ENCODE data around the gene NCKAP5L.

NCKAP5L gene, protein sequence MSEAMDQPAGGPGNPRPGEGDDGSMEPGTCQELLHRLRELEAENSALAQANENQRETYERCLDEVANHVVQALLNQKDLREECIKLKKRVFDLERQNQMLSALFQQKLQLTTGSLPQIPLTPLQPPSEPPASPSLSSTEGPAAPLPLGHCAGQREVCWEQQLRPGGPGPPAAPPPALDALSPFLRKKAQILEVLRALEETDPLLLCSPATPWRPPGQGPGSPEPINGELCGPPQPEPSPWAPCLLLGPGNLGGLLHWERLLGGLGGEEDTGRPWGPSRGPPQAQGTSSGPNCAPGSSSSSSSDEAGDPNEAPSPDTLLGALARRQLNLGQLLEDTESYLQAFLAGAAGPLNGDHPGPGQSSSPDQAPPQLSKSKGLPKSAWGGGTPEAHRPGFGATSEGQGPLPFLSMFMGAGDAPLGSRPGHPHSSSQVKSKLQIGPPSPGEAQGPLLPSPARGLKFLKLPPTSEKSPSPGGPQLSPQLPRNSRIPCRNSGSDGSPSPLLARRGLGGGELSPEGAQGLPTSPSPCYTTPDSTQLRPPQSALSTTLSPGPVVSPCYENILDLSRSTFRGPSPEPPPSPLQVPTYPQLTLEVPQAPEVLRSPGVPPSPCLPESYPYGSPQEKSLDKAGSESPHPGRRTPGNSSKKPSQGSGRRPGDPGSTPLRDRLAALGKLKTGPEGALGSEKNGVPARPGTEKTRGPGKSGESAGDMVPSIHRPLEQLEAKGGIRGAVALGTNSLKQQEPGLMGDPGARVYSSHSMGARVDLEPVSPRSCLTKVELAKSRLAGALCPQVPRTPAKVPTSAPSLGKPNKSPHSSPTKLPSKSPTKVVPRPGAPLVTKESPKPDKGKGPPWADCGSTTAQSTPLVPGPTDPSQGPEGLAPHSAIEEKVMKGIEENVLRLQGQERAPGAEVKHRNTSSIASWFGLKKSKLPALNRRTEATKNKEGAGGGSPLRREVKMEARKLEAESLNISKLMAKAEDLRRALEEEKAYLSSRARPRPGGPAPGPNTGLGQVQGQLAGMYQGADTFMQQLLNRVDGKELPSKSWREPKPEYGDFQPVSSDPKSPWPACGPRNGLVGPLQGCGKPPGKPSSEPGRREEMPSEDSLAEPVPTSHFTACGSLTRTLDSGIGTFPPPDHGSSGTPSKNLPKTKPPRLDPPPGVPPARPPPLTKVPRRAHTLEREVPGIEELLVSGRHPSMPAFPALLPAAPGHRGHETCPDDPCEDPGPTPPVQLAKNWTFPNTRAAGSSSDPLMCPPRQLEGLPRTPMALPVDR (N-terminal part only)

DNA sequence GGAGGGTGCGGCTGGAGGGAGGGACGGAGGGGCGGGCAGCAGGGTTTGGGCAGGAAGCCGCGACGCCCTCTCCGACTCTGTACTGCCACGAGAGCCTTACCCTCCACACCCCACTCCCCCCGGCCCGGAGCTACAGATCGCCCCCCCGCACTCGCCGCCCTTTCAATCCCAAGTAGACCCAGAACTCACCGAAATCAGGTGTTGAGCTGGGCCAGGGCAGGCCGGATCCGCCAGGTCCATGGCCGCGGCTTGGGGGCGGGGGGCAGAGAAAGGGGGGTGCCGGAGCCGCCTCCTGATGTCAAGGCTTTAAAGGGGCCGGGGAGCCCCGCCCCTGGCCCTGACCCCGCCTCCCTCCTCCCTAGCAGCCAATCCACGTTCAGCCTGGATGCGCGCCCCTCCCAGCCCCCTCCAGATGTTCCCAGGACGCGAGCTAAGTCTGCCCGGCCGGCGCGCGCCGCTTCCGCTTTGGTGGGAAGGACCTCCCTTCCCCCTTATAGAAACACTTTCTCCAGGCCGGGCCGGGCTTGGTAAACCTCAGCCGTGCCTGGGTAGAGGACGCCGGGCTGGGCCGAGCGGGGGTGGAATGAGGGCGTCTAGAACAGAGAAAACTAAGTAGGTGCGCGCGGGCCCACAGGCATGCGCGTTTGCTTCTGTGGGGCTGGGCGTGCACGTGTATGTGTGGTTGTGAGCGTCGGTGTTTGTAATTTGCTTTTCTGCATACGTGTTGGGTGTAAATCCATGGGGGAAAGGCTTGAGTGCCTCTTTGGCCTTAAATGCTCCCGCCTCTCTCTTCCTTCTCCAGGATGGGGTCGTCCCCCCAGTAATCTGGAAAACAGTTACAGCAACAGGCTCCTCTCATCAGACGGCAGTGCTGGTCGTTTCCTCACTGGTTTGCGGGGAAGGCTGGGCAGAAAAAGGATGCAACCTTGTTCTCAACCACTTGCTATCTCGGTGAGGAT, at the start of gene NCKAP5L:
Gene NCKAP5L (minus strand): TSS at position 281 of the 959 bp plus-strand sequence. CDS start 24,369 bp downstream, outside the sequence.
- peak; percentile 99 for DNase-seq

DNA sequence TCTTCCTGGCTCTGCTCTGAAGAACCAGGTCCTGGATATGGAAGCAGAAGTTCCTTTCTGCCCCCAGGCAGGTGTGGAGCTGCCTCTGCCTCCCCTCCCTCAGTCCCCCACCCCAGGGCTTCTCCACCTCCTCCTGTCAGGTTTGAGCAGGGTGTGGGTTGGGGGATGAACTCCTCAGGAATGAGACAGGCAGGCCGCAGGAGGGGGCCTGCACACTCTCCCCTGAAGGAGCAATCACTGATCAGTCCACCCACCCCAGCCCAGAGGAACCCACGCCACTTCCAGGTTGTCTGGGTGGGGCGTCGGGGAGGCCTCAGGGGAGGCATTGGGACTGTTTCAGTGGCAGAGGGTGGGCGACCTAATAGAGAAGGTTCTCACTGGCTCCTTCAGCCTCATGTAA, 48.9 kb upstream of the NCKAP5L start:
- no peak for DNase-seq

DNA sequence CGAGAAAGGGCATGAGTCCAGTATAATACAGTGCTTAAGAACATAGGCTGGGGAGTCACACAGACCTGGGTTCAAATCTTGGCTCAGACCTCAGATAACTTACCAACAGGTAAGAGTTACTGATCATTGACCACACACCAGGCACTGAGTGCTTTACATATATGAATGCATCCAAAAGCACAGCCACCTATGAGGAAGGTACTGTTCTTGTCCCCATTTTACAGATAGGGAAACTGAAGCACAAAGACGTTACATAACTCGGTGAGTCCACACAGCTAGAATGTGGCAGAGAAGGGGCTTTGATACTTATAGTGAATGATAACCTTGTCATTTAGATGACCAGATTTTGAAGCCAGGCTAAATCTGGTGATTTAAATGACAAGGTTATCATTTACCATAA, 47.9 kb upstream of the NCKAP5L start:
- peak; percentile 22 for DNase-seq

GRCh38 chr12:49875115-49875720, 47.0 kb upstream of the NCKAP5L start:
- DNase-seq = peak; percentile 7

DNA sequence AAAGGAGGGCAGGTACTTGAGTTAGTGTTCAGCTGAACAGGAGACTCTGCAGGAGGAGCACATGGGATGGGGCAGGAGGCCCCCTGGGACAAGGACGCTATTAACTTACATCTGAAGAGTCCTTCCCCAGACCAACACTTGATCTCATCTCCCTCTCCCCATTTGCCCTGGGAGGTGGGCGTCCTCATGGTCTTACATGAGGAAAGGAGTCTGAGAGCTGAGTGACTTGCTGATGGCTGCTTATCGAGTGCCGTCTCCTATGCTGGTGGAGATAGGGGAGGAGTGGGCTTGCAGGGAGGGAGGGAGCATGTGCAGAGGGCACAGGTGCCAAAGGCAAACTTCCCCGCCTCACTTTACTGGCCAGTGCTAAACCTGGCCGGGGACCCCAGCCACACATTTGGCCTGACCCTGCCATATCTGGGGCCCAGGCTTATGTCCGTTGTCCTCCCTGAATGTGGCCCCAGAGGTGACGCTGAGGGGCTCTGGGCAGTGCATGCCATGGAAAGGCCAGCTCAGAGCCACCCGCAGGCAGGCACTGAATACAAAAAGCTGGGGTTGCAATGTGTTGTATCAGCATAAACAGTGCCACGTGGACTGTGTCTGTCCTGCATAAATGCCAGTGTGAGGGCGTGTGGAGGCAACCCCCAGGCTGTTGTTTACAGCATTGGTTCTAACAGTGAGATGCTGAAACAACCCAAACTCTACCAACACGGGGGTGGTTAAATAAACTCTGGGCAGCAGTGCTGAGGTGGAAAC, 46.1 kb upstream of the NCKAP5L start:
- peak; percentile 42 for DNase-seq

GRCh38 chr12:49873361-49873934, 45.2 kb upstream of the NCKAP5L start:
- peak; percentile 41 for DNase-seq

GRCh38 chr12:49872781-49873181, 44.6 kb upstream of the NCKAP5L start:
- no peak for DNase-seq

DNA sequence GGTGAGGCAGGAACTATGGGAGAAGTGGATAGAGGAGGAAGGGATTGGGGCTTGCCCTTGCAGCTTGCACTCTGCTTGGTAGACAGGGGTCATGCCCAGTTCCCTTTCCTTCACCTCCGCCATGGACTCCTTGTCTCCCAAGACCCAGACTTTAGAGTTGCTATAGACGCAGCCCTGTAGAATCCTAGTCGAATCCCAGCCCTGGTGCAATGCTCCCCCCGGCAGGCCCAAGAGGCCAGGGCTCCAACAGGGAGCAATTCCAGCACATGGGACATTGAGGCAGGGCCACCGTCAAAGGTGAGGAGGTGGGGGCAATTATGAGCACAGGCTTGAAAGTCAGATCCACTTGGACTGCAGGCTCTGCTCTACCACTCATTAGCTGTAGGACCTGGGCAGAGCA, 44.2 kb upstream of the NCKAP5L start:
- peak; percentile 7 for DNase-seq

DNA sequence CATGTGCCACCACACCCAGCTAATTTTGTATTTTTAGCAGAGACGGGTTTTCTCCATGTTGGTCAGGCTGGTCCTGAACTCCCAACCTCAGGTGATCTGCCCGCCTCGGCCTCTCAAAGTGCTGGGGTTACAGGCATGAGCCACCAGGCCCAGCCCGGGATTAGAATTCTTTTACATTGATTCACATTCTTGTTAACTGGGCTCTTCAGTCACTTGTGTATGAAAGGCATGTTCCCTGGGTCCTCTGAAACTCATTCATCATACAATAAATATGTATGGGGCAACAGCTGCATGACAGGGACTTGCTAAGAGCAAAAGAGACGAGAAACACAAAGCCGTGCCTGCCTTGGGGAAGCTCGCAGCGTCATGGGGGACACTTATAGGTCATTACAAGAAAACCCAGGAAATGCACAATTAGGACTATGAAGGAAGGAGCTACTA, 43.6 kb upstream of the NCKAP5L start:
- peak; percentile 13 for DNase-seq

DNA sequence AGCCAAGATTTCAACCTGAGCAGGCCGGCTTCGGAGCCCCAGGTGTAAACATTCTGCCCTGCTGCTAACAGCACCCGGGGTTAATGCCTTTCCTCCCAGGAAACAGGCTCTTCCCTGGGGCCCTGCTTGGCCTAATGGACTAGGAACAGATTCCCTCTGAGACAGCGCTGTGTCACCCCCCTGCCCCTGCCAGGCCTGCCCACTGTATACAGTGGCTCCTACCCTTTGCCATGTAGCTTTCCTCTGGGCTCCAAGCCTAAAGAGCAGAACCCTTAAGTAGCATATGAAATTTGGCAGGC, 43.0 kb upstream of the NCKAP5L start:
- DNase-seq = peak; percentile 26

DNA sequence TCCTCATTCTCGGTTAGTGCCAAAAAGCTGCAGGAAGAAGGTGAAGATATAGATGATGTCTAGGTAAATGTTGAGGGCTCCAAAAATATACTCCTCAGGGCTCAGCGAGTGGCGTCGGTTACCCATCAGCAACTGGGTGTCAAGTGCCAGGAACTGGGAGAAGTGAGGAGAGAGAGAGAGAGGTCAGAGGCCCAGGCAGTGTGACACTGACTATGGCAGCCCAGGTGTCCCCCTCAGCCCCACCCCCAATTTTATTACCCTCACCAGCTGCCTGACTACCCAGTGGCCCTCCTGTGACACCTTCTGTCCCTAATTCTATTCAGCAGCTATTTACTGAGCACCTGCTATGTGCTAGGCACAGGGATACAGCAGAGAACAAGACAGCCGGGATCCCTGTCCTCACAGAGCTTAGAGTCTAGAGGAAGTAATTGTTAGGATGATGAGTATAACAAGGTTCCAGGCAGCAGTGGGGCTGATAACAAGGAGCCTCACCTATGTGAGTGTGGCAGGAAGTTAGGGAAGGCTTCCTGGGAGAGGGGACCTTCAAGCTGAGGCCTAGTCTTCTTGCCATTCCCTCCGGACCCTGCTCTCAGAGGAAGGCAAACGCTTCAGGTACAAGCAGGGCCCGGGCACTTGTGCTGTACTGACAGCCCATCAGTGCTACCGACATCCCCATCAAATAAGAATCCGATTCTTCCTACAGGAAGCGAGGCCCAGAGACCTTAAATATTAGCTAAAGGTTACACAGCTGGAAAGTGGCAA, 42.5 kb upstream of the NCKAP5L start:
- DNase-seq = peak; percentile 21

- DNase-seq = peak; percentile 43
Measured at GRCh38 chr12:49869816-49870500, 41.7 kb upstream of the NCKAP5L start.

DNA sequence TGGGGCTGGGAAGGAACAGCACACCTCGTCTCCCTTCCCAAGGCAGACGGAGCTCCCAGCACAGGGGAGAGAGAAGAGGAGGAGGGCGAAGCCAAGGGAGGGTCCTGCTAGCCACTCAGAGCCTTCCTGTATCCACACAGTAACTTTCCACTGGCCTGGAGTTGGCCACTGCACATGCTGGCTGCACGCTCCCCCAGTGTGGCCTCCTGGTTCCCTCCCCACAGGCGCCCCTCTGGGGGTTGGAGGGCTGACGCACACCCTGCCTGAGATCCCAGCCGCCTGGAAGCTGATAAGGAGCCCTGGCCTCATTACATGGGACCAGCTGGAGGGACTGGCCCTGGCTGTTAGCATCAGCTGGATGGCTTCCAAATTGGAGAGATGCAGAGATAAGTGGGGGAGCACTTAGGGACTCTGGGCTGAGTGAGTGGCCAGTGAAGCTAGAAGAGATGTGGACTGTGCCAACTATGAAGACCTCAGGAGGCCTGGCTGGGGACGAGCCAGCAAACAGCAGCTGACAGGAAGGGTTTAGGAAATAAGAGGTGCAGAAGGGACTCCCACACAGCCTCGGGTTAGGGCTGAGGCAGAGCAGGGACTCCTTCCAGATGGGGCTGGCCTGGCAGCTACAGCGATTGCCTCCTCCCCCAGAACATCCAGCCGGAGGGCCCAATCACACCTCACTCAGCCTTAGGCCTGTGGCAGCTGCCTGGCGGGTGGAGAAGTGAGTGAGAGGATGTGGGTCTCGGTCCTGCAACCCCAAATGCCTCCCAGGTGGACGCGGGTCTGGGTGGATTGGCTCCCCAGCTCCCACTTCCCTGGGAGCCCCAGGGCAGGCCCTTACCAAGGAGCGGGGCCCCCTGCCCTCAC, 41.0 kb upstream of the NCKAP5L start:
- peak; percentile 87 for DNase-seq

GRCh38 chr12:49868449-49868848, 40.2 kb upstream of the NCKAP5L start:
- no peak for DNase-seq

DNA sequence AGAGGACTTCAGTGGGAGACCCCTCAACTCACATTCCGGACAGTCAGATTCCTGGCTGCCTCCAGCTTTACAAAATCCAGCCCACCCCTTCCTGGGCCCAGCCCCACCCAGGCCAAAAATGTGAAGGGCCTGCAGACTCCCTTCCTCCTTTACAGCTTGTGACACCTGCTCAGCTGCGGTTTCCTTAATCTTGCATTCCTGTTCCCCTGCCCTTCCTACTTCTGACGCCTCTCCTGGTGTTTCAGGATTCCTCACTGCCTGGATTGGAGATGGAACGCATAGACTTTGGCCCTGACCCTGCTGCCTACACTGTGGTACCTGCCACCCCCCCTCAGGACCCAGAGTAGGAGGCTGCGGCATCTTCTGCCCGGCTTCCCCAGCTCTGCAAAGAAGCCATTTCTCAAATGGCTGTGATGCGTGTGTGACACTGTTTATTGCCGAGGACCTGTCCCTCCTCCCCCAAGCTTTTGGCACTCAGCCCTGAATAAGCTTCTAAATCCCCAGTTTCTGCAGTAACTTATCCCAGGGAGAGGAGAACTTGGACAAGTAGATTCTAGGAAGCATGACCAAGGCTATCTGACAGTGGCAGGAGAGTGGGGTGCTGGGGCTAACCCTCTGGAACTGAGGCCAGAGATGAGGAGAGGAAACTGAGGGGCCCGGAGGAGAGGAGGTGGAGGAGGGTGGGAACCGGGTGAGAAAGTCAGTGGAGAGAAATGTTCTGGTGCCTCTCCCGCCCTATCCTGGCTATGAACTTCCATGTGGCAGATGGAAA, 39.5 kb upstream of the NCKAP5L start:
- peak; percentile 58 for DNase-seq

- peak; percentile 83 for DNase-seq
Measured at GRCh38 chr12:49866859-49867569, 38.8 kb upstream of the NCKAP5L start.

All from right forelimb (tissue), 1 donor.